ENCODE measurements around the gene CENPB.
"Not testable (repeated sequence)": the region's sequence is repeated elsewhere in the genome, so short reads cannot be mapped to it uniquely, and the experiment has no call there.

CENPB gene

DNA sequence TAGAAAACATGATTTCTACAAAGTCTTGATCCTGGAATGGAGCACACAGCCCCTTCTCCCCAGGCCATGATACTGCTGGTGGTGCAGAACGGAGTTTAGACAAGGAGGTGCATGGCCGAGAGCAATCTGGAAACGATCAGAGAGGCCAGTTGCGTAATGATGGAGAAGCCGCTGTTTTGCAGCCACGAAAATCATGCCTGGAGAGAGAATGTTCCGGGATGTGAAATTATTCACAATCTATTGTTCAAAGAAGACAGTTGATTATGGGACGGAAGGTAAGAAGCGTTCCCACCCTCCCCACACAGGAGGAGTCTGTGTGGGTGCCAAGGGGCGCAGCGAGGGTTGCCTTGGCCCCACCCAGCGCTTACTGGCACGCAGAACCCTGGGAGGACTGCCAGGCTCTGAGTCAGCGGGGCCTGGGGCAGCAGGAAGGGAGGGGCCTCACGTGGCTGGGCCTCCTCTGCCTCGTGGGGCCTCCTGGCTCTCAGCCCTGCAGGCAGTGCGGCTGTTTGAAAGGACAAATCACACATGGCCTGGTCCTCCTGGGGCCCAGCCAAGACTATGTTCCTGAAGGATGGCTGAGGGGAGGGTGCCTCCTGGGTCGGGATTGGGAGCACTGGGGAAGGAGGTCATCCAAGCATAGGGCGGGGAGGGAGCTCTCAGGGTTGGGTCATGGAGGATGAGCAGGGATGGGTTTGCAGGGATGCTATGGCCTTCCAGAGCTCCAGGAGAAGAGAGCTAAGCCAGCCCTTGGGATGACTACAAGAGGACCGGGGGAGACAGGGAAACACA, 25.1 kb upstream of the CENPB start:
- DNase-seq (ENCODE audit: low spot score): peak; percentile 96

DNA sequence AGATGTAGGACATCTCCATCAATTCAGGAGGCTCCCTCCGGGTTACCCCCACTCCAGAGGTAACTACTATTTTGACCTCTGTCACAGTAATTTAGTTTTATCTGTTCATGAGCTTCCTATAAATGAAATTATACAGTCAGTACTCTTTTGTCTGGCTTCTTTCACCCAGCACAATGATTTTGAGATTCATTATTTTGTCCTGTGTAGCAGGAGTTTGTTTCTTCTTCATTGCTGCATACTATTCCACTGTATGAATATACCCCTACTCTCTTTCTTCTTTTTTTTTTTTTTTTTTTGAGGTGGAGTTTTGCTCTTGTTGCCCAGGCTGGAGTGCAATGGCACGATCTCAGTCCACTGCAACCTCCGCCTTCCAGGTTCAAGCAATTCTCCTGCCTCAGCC, 22.0 kb upstream of the CENPB start:
- DNase-seq (ENCODE audit: low spot score): no peak

DNA sequence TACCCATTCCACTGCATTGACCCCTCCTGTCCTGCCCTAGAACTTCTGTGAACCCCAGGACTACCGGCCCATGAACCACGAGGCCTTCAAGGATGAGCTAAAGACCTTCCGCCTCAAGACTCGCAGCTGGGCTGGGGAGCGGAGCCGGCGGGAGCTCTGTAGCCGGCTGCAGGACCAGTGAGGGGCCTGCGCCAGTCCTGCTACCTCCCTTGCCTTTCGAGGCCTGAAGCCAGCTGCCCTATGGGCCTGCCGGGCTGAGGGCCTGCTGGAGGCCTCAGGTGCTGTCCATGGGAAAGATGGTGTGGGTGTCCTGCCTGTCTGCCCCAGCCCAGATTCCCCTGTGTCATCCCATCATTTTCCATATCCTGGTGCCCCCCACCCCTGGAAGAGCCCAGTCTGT, 18.2 kb upstream of the CENPB start:
- DNase-seq (ENCODE audit: low spot score): no peak

DNA sequence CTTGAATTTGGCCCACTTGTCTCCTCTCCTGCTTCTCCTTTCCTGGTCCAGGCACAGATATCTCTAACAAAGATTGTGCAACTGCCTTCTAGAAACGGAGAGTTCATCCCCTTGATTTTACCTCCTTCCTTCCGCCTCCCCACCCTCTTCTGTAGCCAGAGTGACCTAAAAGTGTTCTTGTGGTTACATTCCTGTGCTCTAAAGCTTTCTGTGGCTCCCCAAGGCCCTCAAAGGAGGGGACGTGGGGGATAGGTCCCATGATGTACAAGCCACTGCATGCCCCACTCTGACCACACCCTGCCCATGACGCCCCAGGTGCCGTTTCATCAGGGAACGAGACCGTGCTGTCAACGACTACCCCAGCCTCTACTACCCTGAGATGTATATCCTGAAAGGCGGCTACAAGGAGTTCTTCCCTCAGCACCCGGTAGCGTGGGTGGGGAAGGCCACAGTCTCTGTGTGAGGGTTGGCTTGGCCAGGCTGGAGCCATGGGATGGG, 17.8 kb upstream of the CENPB start:
- DNase-seq (ENCODE audit: low spot score): no peak

DNA sequence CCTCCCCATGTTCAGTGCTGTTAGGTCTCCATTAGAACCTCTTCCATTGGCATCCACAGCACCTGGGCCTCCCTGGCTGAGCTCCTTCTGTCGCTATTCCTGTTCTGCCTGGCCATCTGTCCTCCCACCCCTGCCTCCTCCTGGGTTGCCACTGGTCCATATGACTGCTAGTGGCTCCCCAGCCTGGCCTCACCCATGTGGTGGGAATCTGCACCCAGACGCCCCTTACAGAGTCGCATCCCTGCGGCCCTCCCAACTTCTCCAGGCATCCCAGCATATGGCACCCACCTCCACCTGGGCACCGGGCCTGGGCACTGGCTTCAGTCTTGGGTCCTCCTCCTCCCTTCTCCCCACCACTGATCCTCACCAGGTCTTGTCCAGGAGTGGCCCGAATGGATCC, 17.3 kb upstream of the CENPB start:
- no peak for DNase-seq (ENCODE audit: low spot score)

DNA sequence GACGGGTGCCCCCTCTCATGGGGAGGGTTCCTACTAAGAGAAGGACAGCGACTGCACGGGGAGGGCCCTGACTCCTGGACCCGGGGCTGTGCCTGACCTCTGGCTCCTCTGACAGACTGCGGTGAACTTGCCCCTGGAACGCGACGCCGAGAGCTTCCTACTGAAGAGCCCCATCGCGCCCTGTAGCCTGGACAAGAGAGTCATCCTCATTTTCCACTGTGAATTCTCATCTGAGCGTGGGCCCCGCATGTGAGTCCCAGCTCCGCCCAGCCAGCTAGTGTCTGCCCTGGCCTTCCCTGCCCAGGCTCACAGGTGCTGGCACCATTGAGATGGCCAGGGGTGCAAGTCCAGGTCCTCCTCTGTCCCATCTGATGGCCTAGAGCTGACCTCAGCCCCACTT, 16.7 kb upstream of the CENPB start:
- no peak for DNase-seq (ENCODE audit: low spot score)

DNA sequence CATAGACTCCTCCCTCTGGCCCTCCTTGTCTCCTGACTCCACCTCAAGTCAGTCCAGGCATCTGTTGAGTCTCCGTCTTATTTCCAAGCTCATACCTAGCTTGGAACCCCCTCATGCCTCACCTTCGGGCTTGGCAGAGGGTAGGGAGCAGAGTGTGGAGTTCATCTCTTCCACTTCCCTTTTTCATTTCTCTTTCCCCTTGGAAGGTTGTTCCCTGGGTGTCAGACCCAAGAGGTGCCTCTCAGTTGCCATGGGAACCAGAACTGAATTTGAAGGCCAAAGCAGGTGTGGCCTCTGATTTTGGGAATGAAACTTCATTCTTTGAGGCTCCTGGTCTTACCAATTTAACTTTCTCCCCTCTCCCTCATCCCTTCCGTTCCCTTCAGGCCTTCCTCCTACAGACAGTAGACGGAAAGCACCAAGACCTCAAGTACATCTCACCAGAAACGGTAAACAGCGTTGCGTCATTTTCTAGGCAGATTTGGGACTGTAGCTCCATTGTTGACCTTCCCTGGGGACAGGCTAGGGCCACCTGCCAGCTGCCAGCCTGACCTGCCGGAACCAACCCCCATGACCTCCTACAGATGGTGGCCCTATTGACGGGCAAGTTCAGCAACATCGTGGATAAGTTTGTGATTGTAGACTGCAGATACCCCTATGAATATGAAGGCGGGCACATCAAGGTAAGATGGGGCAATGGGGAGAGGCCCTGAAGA, 16.1 kb upstream of the CENPB start:
- no peak for DNase-seq (ENCODE audit: low spot score)

DNA sequence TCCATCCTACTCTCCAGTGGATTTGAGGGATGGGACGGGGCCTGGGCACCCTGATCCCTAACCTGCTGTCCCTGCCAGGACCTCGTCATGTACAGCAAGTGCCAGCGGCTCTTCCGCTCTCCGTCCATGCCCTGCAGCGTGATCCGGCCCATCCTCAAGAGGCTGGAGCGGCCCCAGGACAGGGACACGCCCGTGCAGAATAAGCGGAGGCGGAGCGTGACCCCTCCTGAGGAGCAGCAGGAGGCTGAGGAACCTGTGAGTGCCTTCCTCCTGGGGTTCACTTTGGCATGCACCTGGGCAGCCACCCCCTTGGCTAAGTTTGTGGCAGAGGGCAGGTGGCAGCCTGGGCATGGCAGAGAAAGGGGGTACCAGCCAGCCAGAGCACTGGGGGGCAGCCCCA, 15.3 kb upstream of the CENPB start:
- no peak for DNase-seq (ENCODE audit: low spot score)

DNA sequence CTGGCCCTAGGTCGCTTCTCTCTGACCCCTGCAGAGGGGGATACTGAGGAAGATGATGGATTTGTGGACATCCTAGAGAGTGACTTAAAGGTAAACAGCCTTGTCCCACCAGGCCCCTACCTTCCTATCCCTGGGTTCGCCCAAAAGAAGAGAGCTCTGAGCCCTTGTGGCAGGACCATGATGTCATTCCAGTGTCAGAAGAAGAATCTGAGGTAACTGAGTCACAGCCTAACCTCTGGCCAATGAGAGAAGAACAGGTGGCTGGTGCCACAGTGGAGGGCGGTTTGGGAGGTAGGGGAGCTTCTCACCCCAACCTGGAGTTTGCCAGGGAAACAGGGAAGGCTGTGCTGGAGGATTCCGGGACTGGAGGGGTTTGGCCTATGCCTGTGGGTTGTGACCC, 14.8 kb upstream of the CENPB start:
- DNase-seq (ENCODE audit: low spot score): no peak

DNA sequence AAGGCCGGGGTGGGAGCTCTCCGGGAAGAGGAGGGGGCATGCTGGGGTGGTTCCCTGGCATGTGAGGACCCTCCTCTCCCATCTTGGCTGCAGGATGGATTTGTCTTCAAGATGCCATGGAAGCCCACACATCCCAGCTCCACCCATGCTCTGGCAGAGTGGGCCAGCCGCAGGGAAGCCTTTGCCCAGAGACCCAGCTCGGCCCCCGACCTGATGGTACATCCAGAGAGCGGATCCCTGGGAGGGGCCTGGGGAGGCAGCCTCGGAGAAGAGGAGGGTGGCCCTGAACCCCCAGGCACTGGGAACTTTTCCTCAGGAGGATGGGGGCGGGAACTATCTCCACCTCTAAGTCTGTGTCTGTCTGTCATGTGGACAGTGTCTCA, 14.3 kb upstream of the CENPB start:
- DNase-seq (ENCODE audit: low spot score): no peak

DNA sequence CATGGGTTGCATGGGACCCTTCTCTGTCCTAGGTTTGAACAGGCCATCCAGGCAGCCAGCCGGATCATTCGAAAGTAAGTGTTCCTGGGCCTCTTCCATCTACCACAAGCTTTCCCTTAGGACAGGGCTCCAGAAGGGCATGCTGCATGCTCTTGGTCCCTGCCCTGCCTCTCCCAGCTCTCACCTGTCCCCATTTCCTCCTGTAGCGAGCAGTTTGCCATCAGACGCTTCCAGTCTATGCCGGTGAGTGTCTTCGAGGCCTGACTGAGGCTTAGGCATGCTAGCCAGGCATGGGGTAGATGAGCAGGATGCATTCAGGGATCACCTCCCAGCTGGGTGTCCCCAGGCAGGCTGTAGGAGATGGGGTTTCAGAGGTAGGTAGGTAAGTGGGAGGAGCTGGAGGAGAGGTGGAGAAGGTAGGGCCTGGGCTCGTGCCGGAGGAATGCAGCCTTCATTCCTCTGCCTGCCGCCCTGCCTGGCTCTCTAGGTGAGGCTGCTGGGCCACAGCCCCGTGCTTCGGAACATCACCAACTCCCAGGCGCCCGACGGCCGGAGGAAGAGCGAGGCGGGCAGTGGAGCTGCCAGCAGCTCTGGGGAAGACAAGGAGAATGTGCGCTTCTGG, 13.8 kb upstream of the CENPB start:
- no peak for DNase-seq (ENCODE audit: low spot score)

DNA sequence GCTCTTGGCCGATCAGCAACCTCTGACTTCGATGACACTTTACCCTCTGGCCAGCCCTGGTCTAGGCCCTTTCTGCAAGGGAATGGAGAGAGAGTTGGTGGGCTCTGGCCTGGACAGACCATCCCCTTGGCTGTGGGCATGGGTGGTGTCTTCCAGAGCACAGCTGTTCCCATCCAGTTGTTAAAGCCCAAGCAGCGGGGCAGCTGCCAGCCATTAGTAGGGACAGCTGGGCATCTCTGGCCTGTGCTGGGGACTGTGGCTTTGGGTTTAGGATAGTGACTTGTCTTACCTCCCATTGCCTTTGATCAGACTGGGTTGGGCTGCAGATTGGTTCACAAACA, 12.3 kb upstream of the CENPB start:
- no peak for DNase-seq (ENCODE audit: low spot score)

DNA sequence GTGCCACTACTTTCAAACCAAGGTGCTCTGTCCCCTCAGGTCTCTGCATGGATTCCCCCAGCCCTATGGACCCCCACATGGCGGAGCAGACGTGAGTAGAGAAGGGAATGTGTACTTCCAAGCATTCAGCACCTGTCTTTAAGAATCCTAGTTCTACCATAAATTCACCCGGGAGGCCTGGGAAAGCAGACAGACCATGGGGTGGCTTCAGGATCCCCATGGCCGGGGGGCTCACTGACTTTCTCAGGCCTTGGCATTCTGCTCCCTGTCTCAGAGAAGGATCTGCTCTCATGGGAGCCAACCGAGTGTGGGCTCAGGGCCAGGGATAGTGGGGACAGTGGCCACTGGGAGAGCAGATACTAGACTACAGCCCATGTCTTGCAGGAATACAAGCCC, 11.8 kb upstream of the CENPB start:
- DNase-seq (ENCODE audit: low spot score): no peak

DNA sequence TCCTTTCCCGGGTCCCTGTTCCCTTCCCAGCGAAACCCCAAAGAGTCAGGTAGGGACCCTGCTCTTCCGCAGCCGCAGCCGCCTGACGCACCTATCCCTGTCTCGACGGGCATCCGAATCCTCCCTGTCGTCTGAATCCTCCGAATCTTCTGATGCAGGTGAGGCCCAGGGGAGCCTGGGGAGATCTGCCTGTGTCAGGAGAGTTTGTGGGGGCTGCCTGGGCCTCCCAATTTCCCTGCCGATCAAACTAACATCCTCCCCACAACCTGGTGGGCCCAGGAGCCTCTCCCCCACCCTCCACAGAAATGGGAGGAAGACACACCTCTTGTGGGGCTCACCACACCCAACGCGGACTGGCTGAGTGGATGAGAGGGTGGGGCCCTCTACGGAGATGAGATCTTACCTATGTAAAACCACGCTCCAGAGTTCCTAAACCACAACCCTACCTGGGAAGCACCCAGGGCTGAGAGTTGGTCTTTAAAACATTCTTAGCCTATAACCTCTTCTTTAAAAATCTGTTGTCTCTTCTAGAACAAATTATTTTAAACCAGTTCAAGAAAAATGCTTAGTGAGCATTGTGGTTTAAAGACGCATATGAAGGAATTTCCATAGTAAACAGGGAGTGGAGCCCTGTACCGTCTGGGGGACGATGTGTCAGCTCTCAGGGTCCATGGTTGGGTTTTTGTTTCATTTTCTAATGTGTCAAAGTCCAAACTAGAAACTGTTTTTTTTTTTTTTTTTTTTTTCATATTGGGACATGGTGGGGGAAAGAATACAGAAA, 11.2 kb upstream of the CENPB start:
- no peak for DNase-seq (ENCODE audit: low spot score)

DNA sequence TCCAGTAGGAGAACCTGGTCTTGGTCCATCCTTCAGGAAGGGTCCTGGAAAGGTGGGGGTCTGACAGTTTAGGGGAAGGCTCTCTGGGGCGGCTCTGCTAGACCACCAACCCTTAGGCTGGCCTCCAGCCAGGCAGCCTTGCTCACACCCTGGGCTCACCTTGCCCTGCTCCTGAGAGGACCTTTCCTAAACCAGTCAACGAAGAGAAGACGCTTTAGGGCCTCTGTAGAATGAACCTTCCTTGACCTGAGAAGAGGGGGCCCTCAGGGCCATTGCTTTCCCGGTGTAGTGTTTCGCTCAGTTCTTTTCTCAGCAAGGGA, 10.6 kb upstream of the CENPB start:
- DNase-seq (ENCODE audit: low spot score): no peak

DNA sequence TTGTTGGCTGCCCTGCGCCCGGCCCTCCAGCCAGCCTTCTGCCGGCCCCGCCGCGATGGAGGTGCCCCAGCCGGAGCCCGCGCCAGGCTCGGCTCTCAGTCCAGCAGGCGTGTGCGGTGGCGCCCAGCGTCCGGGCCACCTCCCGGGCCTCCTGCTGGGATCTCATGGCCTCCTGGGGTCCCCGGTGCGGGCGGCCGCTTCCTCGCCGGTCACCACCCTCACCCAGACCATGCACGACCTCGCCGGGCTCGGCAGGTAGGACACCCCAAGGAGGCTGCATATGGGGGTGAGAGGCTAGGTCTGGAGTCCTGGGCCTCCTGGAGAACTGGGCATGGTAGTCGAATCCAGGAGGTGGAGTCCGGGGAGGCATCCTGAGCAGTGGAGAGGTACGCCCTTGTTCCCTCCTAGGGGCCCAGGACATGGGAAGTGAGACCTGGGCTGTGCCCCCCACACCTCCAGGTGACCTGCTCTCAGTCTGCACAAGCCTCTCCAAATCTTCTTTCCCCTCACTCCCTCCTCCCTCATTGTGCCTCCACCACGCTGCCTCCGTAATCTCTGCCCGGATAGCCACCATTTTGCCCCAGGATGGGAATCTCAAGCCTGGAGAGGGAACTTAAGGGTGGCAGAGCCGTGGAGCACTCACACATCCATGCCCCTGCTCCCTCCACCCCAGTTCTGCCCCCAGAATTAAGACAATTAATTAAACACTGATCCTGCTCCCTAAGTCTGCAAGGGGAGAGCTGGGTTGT, 10.1 kb upstream of the CENPB start:
- DNase-seq (ENCODE audit: low spot score): no peak

DNA sequence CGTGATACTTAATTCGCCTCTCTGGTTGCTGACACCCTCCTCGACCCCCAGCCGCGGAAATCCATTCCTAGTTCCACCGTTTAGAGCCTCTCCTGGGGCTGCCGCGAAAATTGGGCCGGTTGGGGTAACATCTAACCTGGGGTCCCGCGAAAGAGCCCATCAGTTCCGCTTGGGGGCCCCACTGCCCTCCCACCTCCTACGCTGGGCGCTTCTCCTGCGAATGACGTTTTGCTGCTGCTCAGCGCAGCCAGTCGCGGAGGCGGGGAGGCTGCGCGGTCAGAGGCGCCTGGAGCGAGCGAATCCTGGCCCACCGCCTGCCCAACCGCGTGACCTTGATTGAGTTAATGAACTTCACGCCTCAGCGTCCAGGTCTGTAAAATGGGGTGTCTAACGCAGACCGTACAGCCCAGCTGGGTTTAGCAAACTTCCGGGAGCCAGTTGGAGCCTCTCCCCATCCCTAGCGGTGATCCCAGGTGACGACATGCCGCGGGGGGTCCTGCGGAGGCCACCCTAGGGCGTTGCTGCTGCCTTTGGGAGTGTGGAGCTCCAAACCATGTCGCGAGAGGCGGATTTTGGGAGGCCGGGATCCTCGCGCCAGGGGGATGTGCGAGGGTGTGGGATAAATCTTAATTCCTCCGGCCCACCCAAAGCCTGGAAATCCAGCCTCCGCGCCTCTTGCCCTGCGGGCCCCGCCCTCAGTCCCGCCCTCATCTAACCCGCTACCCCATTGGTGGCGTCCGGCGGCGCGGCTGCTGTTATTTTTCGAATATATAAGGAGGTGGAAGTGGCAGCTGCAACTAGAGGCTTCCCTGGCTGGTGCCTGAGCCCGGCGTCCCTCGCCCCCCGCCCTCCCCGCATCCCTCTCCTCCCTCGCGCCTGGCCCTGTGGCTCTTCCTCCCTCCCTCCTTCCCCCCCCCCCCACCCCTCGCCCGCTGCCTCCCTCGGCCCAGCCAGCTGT, 9.2 kb upstream of the CENPB start, which contains the start of gene CDC25B:
Gene CDC25B (plus strand): TSS at position 800 of the 958 bp plus-strand sequence. CDS start 222 bp downstream, outside the sequence.
- DNase-seq (ENCODE audit: low spot score): peak; percentile 96

DNA sequence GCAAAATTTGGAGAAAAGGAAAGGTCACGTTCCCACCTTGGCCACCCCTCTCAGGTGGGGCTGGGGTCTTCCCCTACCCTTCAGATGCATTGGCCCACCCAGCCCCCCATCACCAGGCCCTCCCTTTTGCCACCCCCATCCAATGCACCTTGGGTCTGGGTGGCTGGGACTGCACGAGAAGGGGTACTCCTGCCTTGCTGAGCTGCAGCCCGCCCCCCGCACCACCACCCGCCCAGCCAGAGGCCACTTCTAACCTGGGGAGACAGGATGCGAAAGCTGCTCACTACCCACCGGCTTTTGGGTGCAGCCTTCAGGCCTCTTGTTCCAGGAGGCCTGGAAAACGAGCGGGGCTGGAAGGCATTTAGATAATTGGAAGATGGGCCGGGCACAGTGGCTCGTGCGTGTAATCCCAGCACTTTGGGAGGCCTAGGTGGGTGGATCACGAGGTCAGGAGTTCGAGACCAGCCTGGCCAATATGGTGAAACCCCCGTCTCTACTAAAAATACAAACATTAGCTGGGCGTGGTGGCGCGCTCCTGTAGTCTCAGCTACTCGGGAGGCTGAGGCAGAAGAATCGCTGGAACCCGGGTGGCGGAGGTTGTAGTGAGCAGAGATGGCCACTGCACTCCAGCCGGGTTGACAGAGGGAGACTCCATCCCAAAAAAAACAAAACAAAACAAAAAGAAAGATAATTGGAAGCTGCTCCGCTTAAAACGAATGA, 8.3 kb upstream of the CENPB start:
- no peak for DNase-seq (ENCODE audit: low spot score)

DNA sequence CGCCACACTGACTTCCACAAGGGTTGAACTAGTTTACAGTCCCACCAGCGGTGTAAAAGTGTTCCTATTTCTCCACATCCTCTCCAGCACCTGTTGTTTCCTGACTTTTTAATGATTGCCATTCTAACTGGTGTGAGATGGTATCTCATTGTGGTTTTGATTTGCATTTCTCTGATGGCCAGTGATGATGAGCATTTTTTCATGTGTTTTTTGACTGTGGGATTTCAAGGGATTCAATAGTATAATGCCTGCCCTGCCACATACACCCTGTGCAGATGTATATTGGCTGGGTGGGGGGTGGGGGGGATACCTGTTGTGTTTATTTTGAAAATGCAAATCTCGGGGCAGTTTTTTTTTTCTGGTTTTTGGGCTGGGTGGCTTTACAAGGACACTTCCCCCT, 7.6 kb upstream of the CENPB start:
- DNase-seq (ENCODE audit: low spot score): not testable (repeated sequence)

DNA sequence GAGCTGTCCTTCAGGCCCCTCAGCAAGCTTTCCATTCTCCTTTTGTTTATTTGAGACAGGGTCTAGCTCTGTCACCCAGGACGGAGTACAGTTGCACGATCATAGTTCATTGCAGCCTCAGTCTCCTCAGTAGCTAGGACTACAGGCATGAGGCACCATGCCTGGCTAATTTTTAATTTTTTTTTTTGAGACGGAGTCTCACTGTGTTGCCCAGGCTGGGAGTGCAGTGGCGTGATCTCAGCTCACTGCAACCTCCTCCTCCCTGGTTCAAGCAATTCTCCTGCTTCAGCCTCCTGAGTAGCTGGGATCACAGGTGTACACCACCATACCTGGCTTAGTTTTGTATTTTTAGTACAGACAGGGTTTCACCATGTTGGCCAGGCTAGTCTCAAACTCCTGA, 2.7 kb upstream of the CENPB start:
- not testable (repeated sequence) for DNase-seq (ENCODE audit: low spot score)
